DND-41 (cell line): ENCODE measurements around the gene VPS18.
A peak's percentile ranks its signal among the peaks of the same experiment; 100 is the strongest.

Source experiments
- ATAC-seq: fragments of 200-7000 bp; cut with Tn5 transposase; 3 replicates; pipeline ENCODE4 v1.9.1; 2021; ENCODE audit warnings: low read depth; ENCODE audit not compliant: insufficient read depth
- DNase-seq: peaks from one replicate; pipeline ENCODE4 v3.0.0-alpha.2; 2020
- H2AFZ ChIP-seq: 2 replicates; pipeline ENCODE4 v1.6.0; 2012; ENCODE audit warnings: low read depth, low read length
- H3K27ac ChIP-seq: 2 replicates; pipeline ENCODE4 v1.5.1; 2012; ENCODE audit warnings: low read length, inconsistent platforms
- H3K27me3 ChIP-seq: fragments of 200-600 bp; sonication (generic); 2 replicates; pipeline ENCODE4 v1.6.0; 2012; ENCODE audit warnings: low read length, mild to moderate bottlenecking, inconsistent platforms; ENCODE audit not compliant: insufficient read depth, poor library complexity
- H3K36me3 ChIP-seq: 2 replicates; pipeline ENCODE4 v1.5.1; 2012; ENCODE audit warnings: low read length, inconsistent platforms; ENCODE audit not compliant: insufficient read depth
- H3K4me1 ChIP-seq: 2 replicates; pipeline ENCODE4 v1.5.1; 2012; ENCODE audit warnings: mild to moderate bottlenecking, low read length; ENCODE audit not compliant: insufficient read depth
- H3K4me2 ChIP-seq: 2 replicates; pipeline ENCODE4 v1.6.0; 2012; ENCODE audit warnings: mild to moderate bottlenecking, moderate library complexity, low read length, inconsistent platforms; ENCODE audit not compliant: insufficient read depth
- H3K4me3 ChIP-seq, 2 experiments: fragments of 200-600 bp in 1 of 2; shearing (Covaris generic) in 1 of 2; 2 replicates each; pipeline ENCODE4 v1.5.1; 2012 to 2016; ENCODE audit warnings: inconsistent platforms in 2 of 2, low read length in 2 of 2, mild to moderate bottlenecking in 2 of 2, low read depth in 1 of 2, moderate library complexity in 1 of 2
- H3K79me2 ChIP-seq: 2 replicates; pipeline ENCODE4 v1.6.0; 2012; ENCODE audit warnings: low read length, inconsistent platforms; ENCODE audit not compliant: insufficient read depth
- H3K9ac ChIP-seq: 2 replicates; pipeline ENCODE4 v1.6.0; 2012; ENCODE audit warnings: low read depth, mild to moderate bottlenecking, inconsistent platforms, low read length, moderate library complexity
- H3K9me3 ChIP-seq: 2 replicates; pipeline ENCODE4 v1.5.1; 2012; ENCODE audit warnings: low read length, moderate library complexity, mild to moderate bottlenecking, inconsistent platforms; ENCODE audit not compliant: insufficient read depth, severe bottlenecking
- H4K20me1 ChIP-seq: 2 replicates; pipeline ENCODE4 v1.6.0; 2012; ENCODE audit warnings: low read length; ENCODE audit not compliant: insufficient read depth
- EZH2 ChIP-seq: IDR thresholded peaks from 3 replicates; pipeline ENCODE4 v1.6.1; 2012; ENCODE audit warnings: borderline replicate concordance, low read depth, mild to moderate bottlenecking, moderate library complexity, low read length, inconsistent platforms; ENCODE audit not compliant: severe bottlenecking
- TF ChIP-seq, protein P1 (sequence below): IDR thresholded peaks from 2 replicates; pipeline ENCODE4 v1.5.1; 2012; ENCODE audit warnings: borderline replicate concordance, low read length, moderate library complexity, mild to moderate bottlenecking; ENCODE audit not compliant: poor library complexity, severe bottlenecking; ENCODE audit errors: extremely low read depth

VPS18 gene

DNA sequence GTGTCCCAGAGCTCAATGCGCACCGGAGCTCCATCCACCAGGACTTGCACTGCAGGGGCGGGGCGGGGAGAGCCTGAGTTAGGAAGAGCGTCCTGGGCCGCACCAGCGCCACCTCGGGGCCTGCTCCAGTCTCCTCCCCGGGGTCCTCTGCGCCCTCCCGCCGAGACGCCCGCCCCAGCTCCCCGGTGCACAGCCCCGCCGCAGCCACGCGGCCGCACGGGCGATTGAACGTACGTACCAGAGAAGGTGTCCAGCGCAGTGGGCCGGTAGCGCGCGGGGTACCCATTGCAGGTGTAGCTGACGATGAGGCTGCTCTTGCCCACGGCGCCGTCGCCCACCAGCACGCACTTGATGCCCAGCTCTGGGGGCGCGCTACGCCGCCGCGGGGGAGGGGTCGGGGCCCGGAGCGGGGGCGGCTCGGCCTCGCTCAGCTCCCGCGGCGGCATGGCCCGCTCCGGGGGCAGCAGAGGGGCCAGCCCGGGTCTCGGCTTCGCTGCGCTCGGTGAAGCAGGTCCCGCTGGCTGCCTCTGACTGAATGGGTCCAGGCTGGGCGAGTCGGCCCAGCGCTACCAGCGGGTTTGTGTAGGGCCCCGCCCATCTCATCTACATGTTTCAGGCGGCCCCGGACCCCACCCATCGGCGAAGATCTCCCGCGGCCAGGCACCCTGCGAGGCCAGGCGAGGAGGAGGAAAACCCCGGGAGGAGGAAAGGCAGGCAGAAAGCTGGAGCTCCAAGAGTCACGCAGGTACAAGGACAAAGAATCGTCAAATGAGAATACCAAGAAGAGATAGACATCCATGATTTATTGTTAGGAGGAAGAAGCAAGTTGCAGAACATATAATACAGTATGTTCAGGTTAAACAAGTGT lies 20.3 kb upstream of the VPS18 start, which contains the start of gene RHOV:
TSS of gene RHOV (minus strand) at position 541 of the 868 bp plus-strand sequence. CDS start at position 446, 95 bp downstream.
- Histone ChIP-seq H3K9me3 (no peaks in the 10 kb centered on the region), H3K9ac (peak within 1 kb of the TSS; percentile 39; the same call in 1 of the 2 replicates)

DNA sequence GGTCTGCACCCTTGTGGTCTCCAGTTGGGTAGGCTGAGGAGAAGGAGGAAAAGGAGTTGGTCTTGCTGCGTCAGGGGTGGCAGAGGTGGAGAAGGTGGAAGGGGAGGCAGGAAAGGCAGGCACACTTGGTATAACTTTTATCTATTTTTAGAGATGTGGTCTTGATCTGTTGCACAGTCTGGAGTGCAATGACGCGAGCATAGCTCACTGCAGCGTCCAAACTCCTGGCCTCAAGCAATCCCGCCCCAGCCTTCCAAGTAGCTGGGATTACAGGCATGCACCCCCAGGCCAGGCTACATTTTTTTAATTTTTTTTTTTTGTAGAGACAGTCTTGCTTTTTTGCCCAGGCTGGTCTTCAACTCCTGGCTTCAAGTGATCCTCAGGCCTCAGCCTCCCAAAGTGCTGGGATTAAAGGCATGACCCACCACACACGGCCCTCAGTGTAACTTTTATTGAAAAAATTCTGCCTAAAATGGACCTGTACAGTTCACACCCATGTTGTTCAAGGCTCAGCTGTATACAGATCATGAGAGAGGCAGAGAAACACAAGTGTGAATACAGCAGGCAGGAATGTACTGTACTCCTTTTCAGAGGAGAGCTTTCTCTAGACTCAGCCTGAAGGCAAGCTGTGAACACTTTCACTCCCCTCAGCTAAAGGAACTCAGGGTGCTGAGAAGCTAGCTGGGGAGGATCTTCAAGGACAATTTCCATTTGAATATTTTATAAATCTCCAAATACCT lies 18.1 kb upstream of the VPS18 start:
- Histone ChIP-seq H3K4me2 (no peak overlapping the region), H4K20me1 (no peaks in the 10 kb centered on the region), H3K4me3 (no peak overlapping the region), H3K36me3 (no peaks in the 10 kb centered on the region), H3K9ac (no peak overlapping the region), H3K79me2 (no peaks in the 10 kb centered on the region), H3K27ac (no peak overlapping the region), H3K4me1 (peaks cover 15% of the 10 kb centered on the region), H2AFZ (no peak overlapping the region), H3K9me3 (no peaks in the 10 kb centered on the region), H3K27me3 (peaks cover 24% of the 10 kb centered on the region)
- ATAC-seq (no peak), DNase-seq (no peak)
- TF ChIP-seq EZH2 = no peak
- TF ChIP-seq, protein P1, sequence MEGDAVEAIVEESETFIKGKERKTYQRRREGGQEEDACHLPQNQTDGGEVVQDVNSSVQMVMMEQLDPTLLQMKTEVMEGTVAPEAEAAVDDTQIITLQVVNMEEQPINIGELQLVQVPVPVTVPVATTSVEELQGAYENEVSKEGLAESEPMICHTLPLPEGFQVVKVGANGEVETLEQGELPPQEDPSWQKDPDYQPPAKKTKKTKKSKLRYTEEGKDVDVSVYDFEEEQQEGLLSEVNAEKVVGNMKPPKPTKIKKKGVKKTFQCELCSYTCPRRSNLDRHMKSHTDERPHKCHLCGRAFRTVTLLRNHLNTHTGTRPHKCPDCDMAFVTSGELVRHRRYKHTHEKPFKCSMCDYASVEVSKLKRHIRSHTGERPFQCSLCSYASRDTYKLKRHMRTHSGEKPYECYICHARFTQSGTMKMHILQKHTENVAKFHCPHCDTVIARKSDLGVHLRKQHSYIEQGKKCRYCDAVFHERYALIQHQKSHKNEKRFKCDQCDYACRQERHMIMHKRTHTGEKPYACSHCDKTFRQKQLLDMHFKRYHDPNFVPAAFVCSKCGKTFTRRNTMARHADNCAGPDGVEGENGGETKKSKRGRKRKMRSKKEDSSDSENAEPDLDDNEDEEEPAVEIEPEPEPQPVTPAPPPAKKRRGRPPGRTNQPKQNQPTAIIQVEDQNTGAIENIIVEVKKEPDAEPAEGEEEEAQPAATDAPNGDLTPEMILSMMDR = no peak

More for the DNA sequence above, 20.3 kb upstream of the VPS18 start, which contains the start of gene RHOV:
- Histone ChIP-seq H2AFZ (peak within 1 kb of the TSS; percentile 51), H3K79me2 (no peaks in the 10 kb centered on the region), H3K4me2 (peak within 1 kb of the TSS; percentile 81), H3K4me3 (peak within 1 kb of the TSS; percentile 11 to 58; a peak in 3 of 4 replicates), H3K27me3 (peaks cover 24% of the 10 kb centered on the region), H3K36me3 (no peaks in the 10 kb centered on the region), H3K27ac (no peak within 1 kb of the TSS), H4K20me1 (no peaks in the 10 kb centered on the region), H3K4me1 (peaks cover 15% of the 10 kb centered on the region)
- peak; percentile 85 for ATAC-seq
- peak; percentile 53 for DNase-seq
- TF ChIP-seq EZH2 = peak; percentile 93
- TF ChIP-seq, protein P1 = peak; percentile 33

DNA sequence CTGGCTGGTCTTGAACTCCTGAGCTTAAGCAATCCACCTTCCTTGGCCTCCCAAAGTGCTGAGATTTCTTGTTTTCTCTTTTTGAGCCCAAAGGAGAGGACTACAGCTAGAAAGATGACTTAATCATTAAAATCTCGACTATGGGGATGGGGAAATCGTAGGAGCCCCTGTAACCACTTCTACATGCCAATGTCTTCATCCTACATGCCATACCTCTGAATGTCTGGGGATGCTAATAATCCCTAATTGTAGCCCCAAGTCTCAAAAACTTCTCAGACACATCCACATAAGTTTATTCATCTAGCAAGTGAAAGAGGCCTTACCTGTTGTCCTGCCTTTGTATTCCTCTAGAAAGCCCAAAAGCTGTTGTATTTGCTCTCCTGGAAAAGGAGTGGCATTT lies 16.6 kb upstream of the VPS18 start:
- no peak overlapping the region for H3K4me2 ChIP-seq
- no peaks in the 10 kb centered on the region for H3K79me2 ChIP-seq
- no peak overlapping the region for H3K27ac ChIP-seq
- H3K9ac ChIP-seq = no peak overlapping the region
- peaks cover 22% of the 10 kb centered on the region for H3K27me3 ChIP-seq
- no peak for ATAC-seq
- H2AFZ ChIP-seq = no peak overlapping the region
- peaks cover 15% of the 10 kb centered on the region for H3K4me1 ChIP-seq
- TF ChIP-seq EZH2 = no peak
- TF ChIP-seq, protein P1 = no peak
- no peak overlapping the region for H3K4me3 ChIP-seq
- no peaks in the 10 kb centered on the region for H3K9me3 ChIP-seq
- H4K20me1 ChIP-seq = no peaks in the 10 kb centered on the region
- no peak for DNase-seq
- no peaks in the 10 kb centered on the region for H3K36me3 ChIP-seq
